ENCODE measurements around the gene PAPSS2. TPM values are rescaled to one million over a fixed set of nuclear protein-coding genes. Genes with fewer than 3 reads are reported as not detected.

PAPSS2 gene
- total RNA-seq, 1 donor from 2014 or later: 61.5 TPM

DNA sequence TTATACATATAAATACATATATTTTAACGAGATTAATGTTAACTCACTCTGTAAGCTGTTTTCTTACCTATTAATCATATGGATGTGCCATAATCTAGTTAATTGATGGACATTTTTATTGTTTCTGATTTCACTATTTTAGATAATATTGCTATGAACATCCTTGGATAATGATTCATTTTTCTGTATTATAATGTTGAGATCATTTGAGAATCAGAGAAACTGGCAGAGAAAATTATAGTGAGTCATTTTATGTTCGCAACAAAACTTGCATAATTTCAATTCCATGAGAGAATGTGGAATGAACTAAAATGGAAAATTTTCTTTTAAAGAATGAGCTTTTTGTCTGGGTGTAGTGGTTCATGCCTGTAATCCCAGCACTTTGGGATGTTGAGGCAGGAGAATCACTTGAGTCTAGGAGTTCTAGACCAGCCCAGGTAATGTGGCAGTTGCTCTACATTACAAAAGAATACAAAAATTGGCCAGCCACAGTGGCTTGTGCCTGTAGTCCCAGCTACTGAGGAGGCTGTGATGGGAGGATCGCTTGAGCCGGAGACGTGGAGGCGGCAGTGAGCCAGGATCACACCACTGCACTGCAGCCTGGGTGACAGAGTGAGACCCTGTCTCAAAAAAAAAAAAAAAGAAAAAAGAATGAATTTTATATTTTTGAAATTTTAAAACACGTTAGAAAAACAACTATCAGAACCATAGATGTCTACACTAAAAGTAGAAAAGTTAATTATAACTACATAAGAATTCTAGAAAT lies 40.5 kb downstream of the PAPSS2 start:
- Mint-ChIP-seq H3K9me3 (ENCODE audit: low read depth) (no peaks in the 10 kb centered on the region), H3K4me1 (ENCODE audit: low read depth) (peaks cover 19% of the 10 kb centered on the region), H3K27ac (ENCODE audit: unreplicated experiment) (peak overlapping the region; percentile 91), H3K36me3 (ENCODE audit: low read depth) (peaks cover 1% of the 10 kb centered on the region), H3K27me3 (ENCODE audit: low read depth) (no peaks in the 10 kb centered on the region), H3K4me3 (ENCODE audit: unreplicated experiment) (no peak overlapping the region)
- DNase-seq (ENCODE audit: low spot score): no peak
- TF ChIP-seq, protein P1, sequence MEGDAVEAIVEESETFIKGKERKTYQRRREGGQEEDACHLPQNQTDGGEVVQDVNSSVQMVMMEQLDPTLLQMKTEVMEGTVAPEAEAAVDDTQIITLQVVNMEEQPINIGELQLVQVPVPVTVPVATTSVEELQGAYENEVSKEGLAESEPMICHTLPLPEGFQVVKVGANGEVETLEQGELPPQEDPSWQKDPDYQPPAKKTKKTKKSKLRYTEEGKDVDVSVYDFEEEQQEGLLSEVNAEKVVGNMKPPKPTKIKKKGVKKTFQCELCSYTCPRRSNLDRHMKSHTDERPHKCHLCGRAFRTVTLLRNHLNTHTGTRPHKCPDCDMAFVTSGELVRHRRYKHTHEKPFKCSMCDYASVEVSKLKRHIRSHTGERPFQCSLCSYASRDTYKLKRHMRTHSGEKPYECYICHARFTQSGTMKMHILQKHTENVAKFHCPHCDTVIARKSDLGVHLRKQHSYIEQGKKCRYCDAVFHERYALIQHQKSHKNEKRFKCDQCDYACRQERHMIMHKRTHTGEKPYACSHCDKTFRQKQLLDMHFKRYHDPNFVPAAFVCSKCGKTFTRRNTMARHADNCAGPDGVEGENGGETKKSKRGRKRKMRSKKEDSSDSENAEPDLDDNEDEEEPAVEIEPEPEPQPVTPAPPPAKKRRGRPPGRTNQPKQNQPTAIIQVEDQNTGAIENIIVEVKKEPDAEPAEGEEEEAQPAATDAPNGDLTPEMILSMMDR (IDR thresholded peaks at IDR 0.05): no peak

DNA sequence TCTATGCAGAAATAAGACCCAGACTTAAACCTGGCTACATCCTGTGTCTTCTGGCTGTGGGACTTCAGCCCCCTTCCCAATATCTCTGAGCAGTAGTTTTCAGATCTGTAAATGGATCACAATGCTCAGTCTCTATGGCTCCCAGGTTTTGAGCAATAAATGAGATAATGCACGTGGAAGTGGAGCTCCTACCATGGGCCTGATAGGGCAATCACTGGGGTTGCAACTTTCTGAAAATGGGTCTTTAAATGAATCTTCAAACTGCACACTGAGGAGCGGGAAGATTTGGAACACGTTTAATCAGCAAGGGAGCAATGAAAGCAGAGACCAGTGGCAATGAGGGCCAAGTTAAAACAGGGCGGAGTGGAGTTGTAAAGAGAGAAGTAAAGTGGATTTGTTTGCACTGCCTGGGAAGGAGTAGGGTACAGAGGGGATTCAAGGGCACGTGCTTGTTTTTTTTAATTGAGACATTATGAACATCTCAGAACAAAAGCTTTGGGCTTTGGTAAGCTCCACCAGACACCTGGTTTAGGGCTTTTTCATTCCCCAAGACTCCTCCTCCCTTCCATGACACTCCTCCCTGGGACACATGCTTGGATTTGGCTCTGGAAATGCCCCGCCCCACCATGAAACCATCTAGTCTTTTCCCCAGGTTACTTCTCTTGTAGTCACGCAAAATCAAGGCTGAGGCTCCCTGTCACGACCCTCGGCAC lies 42.7 kb downstream of the PAPSS2 start:
- TF ChIP-seq, protein P1 (IDR thresholded peaks at IDR 0.05): no peak
- Mint-ChIP-seq H3K4me1 (ENCODE audit: low read depth) (peaks cover 13% of the 10 kb centered on the region), H3K9me3 (ENCODE audit: low read depth) (no peaks in the 10 kb centered on the region), H3K27ac (ENCODE audit: unreplicated experiment) (no peak overlapping the region), H3K4me3 (ENCODE audit: unreplicated experiment) (no peak overlapping the region), H3K27me3 (ENCODE audit: low read depth) (no peaks in the 10 kb centered on the region), H3K36me3 (ENCODE audit: low read depth) (peaks cover 1% of the 10 kb centered on the region)
- no peak for DNase-seq (ENCODE audit: low spot score)

DNA sequence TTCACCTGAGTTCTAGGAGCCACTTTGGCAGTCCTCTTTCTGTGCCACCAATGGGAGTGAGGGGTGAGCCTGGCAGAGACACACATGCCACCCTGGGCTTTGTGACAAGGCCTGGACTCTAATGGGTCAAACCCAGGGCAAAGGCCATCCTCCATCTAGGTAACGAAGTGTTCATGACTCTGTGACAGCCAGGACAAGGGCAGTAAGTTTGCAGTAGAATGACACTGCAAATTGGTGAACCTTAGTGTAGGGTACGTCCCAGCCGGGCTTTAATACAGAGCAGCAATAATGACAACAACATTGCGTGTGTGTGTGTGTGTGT lies 43.3 kb downstream of the PAPSS2 start:
- H3K27me3 Mint-ChIP-seq (ENCODE audit: low read depth): no peaks in the 10 kb centered on the region

DNA sequence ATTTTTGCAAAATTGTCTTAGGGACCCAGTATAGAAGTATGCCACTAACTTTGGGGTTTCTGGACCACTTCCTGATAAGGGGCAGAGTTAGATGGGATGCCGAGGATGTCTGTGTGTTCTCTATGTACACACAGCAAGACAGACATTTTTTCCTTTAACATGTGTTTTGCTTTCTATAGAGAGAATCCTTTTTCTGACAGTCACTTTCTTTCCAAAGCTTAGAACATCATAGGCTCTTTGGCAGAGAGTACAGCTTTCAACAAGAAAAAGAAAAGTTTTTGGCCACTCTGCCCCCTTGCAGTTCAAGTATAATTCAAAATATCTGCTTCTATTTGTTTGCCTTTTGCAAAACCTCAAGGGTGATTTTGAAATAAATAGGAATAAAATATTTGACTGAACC lies 44.1 kb downstream of the PAPSS2 start:
- DNase-seq (ENCODE audit: low spot score): no peak
- Mint-ChIP-seq H3K4me3 (ENCODE audit: unreplicated experiment) (no peak overlapping the region), H3K27ac (ENCODE audit: unreplicated experiment) (no peak overlapping the region), H3K4me1 (ENCODE audit: low read depth) (peaks cover 6% of the 10 kb centered on the region), H3K9me3 (ENCODE audit: low read depth) (no peaks in the 10 kb centered on the region), H3K27me3 (ENCODE audit: low read depth) (no peaks in the 10 kb centered on the region), H3K36me3 (ENCODE audit: low read depth) (peaks cover 1% of the 10 kb centered on the region)
- TF ChIP-seq, protein P1 (IDR thresholded peaks at IDR 0.05): no peak

More for the DNA sequence above, 43.3 kb downstream of the PAPSS2 start:
- Mint-ChIP-seq H3K27ac (ENCODE audit: unreplicated experiment) (no peak overlapping the region), H3K4me3 (ENCODE audit: unreplicated experiment) (no peak overlapping the region), H3K36me3 (ENCODE audit: low read depth) (peaks cover 1% of the 10 kb centered on the region), H3K4me1 (ENCODE audit: low read depth) (peaks cover 8% of the 10 kb centered on the region), H3K9me3 (ENCODE audit: low read depth) (no peaks in the 10 kb centered on the region)
- no peak for DNase-seq (ENCODE audit: low spot score)
- TF ChIP-seq, protein P1 (IDR thresholded peaks at IDR 0.05): no peak

DNA sequence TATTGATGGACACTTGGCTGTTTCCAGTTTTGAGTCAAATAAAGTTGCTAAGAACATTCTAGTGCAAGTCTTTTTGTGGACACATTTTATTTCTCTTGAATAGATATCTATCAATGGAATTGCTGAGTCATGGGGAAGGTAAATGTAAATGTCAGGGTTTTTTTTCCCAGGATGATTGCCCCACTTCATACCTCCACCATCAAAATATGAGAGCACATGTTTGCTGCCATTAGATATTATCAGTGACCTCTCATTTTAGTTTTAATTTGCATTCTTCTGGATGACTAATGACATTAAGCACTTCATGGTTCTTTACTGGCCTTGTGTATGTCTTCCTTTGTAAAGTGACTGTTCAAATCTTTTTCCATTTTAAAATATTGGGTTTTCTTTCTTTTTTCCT lies 45.7 kb downstream of the PAPSS2 start:
- no peaks in the 10 kb centered on the region for H3K27me3 Mint-ChIP-seq (ENCODE audit: low read depth)
- H3K4me1 Mint-ChIP-seq (ENCODE audit: low read depth): peaks cover 1% of the 10 kb centered on the region
- H3K27ac Mint-ChIP-seq (ENCODE audit: unreplicated experiment): no peak overlapping the region
- H3K36me3 Mint-ChIP-seq (ENCODE audit: low read depth): peaks cover 5% of the 10 kb centered on the region
- DNase-seq (ENCODE audit: low spot score): no peak
- no peaks in the 10 kb centered on the region for H3K9me3 Mint-ChIP-seq (ENCODE audit: low read depth)
- TF ChIP-seq, protein P1 (IDR thresholded peaks at IDR 0.05): no peak
- H3K4me3 Mint-ChIP-seq (ENCODE audit: unreplicated experiment): no peak overlapping the region

Data from chondrocyte (in vitro differentiated cells).